ENCODE data around the gene PREB.
"Not testable (repeated sequence)": the region's sequence is repeated elsewhere in the genome, so short reads cannot be mapped to it uniquely, and the experiment has no call there.

The PREB gene

DNA sequence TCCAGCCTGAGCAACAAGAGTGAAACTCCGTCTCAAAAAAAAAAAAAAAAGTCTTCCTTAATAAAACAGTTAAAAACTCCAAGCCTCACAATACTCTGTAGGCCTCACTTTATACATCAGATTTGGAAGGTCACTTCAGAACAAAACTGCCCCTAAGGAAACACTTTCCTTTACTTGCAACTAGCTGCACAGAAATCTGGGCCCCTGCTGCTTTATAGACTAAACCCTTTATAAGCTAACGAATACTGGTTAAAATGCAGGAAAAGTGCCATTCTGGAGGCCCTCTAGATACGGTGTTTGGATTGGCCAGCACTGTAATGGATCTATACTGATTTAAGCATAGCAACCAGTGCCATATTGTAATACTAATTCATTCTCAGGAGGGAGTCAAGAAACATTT, 9.3 kb downstream of the PREB start:
- no peak for DNase-seq

- DNase-seq: peak; percentile 75
Observed at GRCh38 chr2:27123302-27124150, 10.9 kb downstream of the PREB start, which contains the start of gene ABHD1. Gene ABHD1 (plus strand): TSS chr2:27123815. CDS start chr2:27123949, 134 bp downstream.

DNA sequence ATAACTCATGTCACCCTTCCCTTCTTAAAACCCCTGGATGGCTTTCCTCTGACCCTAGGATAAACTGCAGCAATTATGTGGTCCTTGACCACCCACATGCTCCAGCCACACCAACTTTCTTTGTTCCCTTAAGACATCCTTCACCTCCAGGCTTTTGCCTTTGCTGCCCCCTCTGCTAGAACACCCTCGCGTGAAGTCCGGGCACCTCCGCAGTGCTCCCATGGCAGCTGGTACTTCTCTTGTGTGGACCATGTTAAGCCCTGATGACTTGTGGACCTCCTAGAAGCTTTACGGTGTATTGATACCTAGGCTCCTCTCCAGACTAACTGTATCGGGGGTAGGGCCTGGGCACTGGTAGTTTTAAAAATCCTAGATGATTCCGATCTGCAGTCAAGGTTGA, 11.6 kb downstream of the PREB start:
- DNase-seq: no peak

DNA sequence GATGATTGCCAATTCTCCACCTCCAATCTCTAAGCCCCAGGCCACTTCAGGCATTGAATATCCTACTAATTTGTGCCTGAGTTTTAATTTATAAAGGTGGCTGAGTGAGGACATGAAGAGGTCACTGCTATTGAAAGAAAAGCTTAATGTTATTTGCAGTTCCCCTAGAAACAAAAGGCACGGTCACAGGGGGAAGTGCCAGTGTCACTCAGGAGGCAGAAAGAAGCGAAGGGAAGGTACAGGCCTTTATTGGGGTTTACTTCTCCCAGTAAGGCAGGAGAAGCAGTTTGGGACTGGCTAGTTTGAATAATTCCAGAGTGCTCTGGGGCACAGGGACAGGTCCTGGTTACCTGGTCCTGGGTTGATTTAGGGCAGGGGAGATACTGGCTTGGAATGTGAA, 12.5 kb downstream of the PREB start:
- DNase-seq: no peak

- DNase-seq: not testable (repeated sequence)
Observed at GRCh38 chr2:27119330-27119670, 15.1 kb downstream of the PREB start.

DNA sequence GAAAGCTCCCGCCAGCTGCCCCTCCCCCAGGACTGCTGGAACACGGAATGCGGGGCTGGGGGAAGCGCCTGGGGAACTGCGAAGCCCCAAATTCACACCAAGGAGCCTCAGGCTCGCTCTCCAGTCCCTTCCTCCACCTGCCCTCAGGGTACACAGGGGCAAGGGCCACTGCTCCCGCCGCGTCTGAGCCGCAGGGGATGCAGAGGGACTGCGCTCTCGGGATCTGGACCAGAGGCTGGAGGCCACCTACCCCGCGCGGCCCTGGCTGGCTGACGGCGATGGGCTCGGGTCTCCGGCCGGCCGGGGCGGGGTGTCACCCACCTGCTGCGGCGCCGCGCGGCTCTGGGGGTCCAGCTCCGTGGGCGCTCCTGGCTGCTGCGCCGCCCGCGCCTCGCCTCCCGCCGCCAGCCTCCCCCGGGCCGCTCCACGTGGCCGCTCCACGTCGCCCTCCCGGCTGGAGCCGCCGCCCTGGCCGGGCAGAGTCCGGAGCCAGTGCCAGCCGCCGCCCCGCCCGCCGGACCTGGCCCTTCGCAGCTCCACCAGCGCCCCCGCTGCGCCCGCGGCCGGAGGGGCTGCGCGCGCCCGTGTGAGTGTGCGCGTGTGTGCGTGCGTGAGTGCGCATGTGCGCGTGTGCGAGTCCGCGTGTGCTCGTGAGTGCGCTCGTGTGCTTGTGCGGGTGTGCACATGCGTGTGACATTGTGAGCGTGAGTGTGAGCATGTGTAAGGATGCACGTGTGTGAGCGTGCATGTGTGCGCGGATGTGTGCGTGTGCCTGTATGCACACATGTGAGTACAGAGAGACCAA, 15.7 kb downstream of the PREB start, which contains the start of gene CGREF1:
Gene CGREF1 (minus strand): TSS at position 604 of the 805 bp plus-strand sequence. CDS start 14,762 bp downstream, outside the sequence.
- peak; percentile 41 for DNase-seq

GRCh38 chr2:27117995-27118524, 16.4 kb downstream of the PREB start:
- DNase-seq: no peak

- no peak for DNase-seq
Observed at GRCh38 chr2:27115519-27115918, 18.9 kb downstream of the PREB start.

DNA sequence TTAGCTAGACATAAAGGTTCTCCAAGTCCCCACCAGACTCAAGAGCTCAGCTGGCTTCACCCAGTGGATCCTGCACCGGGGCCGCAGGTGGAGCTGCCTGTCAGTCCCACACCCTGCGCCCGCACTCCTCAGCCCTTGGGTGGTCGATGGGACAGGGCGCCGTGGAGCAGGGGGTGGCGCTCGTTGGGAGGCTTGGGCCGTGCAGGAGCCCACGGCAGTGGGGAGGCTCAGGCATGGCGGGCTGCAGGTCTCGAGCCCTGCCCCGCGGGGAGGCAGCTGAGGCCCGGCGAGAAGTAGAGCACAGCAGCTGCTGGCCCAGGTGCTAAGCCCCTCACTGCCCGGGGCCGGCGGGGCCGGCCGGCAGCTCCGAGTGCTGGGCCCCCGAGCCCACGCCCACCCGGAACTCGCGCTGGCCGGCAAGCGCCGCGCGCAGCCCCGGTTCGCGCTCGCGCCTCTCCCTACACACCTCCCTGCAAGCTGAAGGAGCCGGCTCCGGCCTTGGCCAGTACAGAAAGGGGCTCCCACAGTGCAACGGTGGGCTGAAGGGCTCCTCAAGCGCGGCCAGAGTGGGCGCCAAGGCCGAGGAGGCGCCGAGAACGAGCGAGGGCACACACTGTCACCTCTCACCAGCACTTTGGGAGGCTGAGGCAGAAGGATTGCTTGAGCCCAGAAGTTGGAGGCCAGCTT, 22.9 kb downstream of the PREB start:
- DNase-seq: not testable (repeated sequence)

DNA sequence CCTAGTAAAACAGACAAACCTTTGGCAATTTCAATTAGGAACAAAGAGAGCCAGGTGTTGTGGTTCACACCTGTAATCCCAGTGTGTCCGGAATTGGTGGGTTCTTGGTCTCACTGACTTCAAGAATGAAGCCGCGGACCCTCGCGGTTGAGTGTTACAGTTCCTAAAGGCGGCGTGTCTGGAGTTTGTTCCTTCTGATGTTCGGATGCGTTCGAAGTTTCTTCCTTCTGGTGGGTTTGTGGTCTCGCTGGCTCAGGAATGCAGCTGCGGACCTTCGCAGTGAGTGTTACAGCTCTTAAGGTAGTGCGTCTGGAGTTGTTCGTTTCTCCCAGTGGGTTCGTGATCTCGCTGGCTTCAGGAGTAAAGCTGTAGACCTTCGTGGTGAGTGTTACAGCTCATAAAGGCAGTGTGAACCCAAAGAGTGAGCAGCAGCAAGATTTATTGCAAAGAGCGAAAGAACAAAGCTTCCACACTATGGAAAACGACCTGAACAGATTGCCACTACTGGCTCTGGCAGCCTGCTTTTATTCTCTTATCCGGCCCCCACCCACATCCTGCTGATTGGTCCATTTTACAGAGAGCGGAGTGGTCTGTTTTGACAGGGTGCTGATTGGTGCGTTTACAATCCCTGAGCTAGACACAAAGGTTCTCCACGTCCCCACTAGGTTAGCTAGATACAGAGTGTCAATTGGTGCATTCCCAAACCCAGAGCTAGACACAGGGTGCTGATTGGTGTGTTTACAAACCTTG, 23.7 kb downstream of the PREB start:
- not testable (repeated sequence) for DNase-seq

GRCh38 chr2:27109083-27109482, 25.4 kb downstream of the PREB start:
- no peak for DNase-seq

DNA sequence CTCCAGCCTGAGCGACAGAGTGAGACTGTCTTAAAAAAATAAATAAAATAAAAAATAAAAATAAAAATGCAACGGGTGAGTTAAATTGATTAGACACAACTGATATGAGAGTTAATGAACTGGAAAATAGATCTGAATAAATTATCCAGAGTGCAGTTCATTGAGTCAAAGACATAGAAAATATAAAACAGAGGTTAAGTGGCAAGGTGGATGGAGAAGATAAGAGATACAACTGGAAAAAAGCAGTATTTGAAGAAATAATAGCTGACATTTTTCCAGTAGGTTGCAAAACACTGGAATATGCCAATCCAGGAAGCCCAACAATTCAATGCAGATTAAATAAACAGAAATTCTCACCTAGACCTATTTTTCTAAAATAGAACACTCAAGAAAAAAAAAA, 26.2 kb downstream of the PREB start:
- no peak for DNase-seq

DNA sequence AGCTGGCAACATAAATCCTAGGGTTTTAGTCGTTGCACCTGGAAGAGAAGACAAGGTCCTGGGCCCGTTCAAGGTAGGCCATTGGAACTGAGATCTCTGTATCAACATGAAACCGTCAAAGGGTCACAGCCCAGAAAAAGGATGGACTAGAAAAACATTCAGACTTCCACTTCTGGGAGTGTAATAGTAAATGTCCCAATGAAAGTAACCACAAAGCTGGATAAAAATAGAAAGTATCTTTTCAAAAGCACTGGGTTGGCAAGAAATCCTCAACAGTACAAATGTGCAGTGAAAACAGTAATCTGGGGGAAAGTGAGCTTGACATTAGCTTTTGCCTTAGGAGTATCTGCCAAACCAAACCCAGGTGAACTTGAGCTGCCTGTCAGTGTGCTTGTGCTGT, 28.5 kb downstream of the PREB start:
- no peak for DNase-seq

DNA sequence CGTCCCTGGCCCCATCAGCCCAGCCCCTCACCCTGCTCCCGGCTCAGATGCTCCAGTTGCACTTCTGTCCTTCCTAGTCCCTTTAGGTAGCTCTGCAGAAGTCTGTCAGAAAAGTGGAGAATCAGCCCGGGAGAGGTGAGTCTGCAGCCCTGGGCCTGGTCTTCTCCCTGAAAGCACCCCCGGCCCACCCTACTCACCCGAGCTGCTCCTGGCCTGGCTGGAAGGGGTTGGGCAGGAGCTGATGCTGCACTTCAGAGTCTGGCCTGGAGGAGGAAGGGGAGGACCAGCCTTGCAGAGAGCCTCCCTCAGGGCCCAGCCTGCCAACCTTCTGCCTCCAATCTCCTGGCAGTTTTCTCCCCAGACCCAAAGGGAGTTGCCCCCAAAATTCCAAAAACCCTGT, 32.1 kb downstream of the PREB start:
- no peak for DNase-seq

- no peak for DNase-seq
Observed at GRCh38 chr2:27100036-27100435, 34.4 kb downstream of the PREB start.

DNA sequence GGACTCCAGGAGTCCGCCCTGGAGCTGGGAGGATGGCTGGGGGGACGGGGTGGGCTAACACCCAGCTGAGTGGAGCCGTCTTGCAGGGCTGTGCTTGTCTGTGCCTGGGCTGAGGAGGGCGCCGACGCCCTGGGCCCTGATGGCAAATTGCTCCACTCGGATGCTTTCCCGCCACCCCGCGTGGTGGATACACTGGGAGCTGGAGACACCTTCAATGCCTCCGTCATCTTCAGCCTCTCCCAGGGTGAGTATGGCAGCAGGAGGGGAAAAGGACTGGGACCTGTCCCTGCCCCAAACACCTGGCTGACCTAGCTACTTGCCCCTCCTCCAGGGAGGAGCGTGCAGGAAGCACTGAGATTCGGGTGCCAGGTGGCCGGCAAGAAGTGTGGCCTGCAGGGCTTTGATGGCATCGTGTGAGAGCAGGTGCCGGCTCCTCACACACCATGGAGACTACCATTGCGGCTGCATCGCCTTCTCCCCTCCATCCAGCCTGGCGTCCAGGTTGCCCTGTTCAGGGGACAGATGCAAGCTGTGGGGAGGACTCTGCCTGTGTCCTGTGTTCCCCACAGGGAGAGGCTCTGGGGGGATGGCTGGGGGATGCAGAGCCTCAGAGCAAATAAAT, 35.0 kb downstream of the PREB start:
- no peak for DNase-seq

- DNase-seq: no peak
Observed at GRCh38 chr2:27097341-27097740, 37.1 kb downstream of the PREB start.

DNA sequence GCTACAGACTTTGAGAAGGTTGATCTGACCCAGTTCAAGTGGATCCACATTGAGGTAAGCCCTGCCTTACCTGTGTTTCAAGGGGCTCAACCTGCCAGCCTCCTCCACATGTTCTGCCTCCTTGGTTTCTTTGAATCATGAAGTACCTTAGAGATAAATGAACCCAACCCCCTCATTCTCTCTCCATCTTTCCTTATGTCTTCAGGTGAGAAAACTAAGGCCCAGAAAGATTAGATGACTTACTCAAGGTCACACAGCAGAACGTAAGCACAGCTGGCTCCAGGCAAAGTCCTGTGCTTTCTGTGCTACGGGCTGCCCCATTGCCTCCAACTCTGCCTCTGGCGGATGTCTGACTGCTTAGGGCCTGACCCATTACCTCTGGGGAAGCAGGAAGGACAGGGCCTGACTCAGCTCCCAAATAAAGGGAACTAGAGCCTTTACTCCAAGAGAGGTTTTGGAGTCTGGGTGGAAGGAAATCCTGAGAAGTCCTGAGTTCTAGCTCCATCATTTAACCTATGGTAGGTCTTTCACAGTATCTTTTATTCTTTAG, 37.6 kb downstream of the PREB start:
- DNase-seq: no peak

DNA sequence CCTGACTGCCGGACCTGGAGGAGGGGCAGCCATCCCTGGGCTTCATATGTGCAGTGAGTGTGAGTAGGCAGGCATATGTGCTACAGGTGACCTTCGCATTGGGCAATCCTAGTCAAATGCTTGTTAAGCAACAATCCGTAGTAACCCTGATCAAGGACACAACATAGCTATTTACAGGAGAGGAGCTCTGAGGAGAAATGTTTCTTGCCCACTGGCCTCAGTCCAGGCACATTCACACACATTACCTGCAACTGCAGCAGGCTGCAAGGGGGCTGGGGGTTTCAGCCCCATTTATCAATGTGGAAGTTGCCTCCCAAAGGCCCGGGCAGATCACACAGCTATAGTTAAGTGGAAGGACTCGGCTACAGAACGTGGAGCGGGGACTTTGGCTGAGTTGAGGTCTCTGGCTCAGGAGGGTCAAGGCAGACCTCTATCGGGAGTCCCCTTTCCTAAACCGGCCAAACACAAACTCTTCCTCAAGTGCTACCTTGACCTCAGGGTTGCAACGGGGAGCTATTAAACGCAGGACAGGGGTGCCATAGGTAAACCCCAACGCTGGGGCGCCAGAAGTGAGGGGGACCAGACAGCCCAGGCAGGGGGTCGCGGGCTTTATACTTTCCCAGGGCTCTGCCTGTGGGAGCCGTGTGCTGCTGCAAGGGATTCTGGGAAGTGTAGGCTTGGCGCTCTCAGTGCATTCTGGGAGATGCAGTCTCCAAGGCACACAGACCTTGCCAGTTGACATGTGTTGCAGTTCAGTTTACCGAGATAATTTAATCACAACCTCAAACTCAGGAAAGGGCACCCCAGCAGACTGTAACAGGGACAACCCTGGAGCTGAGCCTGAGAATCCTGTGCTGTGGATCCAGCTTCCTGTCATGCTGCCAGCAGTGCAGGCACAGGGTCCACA, 38.4 kb downstream of the PREB start:
- DNase-seq: peak; percentile 67

DNA sequence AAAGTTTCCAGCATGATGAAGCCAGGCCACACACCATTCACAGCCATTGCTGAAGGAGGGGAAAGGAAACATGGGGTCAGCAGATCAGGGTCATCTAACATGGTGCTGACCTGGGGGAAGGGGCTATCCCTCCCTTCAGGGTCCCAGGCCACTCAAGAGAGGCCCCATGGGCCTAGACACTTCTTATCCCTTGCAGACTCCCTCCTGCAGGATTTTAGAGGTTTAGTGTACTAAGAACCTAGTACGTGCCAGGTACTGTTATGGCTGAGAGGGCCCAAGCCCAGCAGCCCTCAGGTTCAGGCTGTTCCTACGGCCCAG, 39.0 kb downstream of the PREB start:
- no peak for DNase-seq

Data from stimulated activated CD8-positive, alpha-beta memory T cell treated with anti-CD3 and anti-CD28 coated beads, Interleukin-4, amount 100 ng/mL, for 48 hours (primary cell).